ES-I3 (cell line): ENCODE results near the gene CLCC1.
A peak's percentile ranks its signal among the peaks of the same experiment; 100 is the strongest.
"Not testable (repeated sequence)": the region's sequence is repeated elsewhere in the genome, so short reads cannot be mapped to it uniquely, and the experiment has no call there.

Experiments
- H3K36me3 ChIP-seq: 2 replicates; pipeline ENCODE4 v1.6.1; 2013; ENCODE audit warnings: mild to moderate bottlenecking, low read length, control low read depth, moderate library complexity; ENCODE audit not compliant: insufficient read depth
- H3K4me1 ChIP-seq: 2 replicates; pipeline ENCODE4 v1.6.1; 2013; ENCODE audit warnings: mild to moderate bottlenecking, control low read depth, low read length; ENCODE audit not compliant: insufficient read depth
- H3K9ac ChIP-seq: 2 replicates; pipeline ENCODE4 v1.6.1; 2013; ENCODE audit warnings: low read depth, mild to moderate bottlenecking, low read length, moderate library complexity
- H3K9me3 ChIP-seq: 2 replicates; pipeline ENCODE4 v1.6.1; 2013; ENCODE audit warnings: mild to moderate bottlenecking, low read length, moderate library complexity; ENCODE audit not compliant: control insufficient read depth, insufficient read depth

Gene CLCC1

DNA sequence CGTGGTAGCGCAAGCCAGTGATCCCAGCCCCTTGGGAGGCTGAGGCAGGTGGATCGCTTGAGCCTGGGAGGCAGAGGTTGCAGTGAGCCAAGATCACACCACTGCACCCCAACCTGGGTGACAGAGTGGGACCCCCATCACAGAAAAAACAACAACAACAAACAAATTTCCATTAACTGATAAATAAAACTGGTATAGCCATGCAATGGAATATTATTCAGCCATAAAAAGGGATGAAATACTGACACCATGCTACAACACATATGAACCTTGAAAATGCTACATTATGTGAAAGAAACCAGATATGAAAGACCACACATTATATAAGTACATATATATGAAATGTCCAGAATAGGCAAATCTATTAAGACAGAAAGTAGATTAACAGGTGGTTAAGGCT is 12.0 kb downstream of the CLCC1 start:
- no peaks in the 10 kb centered on the region for H3K9me3 ChIP-seq
- peaks cover 14% of the 10 kb centered on the region for H3K4me1 ChIP-seq
- no peak overlapping the region for H3K9ac ChIP-seq
- peaks cover 4% of the 10 kb centered on the region; the same call in 1 of the 2 replicates for H3K36me3 ChIP-seq

DNA sequence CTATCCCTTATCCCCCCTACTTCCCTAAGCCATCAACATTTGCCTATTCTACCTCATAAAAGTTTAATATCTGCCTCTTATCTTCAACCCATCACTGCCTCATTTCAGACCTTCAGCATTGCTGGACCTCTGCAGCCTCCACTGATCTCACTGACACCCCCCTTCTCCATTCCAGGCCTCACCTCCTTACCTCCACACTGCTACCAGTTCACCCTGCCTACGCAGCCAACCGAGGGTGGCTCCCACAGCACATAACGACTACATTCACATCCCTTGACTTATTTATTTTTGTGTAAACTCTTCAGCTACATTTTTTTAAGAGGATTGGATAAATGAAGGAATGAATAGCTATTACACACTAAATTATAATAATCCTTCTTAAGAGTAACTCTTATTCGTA is 14.2 kb downstream of the CLCC1 start:
- no peaks in the 10 kb centered on the region for H3K9me3 ChIP-seq
- no peak overlapping the region for H3K9ac ChIP-seq
- H3K36me3 ChIP-seq, result no peaks in the 10 kb centered on the region
- peaks cover 14% of the 10 kb centered on the region for H3K4me1 ChIP-seq

DNA sequence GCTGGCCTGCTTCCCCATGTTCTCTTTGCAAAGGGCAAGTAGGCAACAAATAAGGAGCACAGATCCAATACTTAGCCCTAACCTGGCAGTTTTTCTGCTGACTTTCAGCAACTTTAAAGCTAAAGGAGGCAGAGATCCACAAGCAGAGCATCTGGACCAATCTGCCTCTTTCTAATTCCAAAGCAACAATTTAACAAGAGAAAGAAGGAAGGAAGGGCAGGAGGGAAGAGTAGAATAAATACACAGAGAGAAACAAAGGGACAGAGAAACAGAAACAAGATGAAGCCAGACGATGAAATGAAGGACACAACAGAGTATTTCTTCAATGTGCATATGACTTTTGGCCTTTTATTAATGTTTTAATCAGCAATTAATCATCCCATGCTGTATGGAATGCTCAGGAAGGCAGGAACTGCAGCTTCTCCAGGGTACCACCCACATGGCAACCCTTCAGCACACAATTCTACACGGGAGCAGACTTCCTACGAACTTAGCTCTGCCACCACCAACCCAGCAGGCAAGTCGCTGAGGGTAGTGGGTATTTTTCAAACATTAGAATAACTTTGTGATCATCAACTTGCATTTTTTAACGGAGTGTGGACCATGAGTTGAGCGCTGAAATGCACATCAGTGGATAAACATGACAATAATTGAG is 15.3 kb downstream of the CLCC1 start:
- Histone ChIP-seq H3K9me3 (no peaks in the 10 kb centered on the region), H3K36me3 (no peaks in the 10 kb centered on the region), H3K9ac (peak overlapping the region; percentile 10; the same call in 1 of the 2 replicates), H3K4me1 (peaks cover 14% of the 10 kb centered on the region)

DNA sequence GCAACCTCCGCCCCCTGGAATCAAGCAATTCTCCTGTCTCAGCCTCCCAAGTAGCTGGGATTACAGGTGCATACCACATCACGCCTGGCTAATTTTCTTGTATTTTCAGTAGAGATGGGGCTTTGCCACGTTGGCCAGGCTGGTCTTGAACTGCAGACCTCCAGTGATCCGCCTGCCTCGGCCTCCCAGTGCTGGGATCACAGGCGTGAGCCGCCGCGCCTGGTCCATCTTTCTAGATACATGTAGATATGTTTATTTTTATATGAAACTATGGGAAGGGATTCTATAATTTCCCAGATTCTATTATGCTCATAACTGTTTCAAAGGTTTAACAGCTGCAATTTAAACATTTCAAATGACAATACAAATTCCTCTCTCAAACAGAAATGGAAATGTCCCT is 27.1 kb downstream of the CLCC1 start:
- no peaks in the 10 kb centered on the region for H3K4me1 ChIP-seq
- H3K9ac ChIP-seq, result no peak overlapping the region
- H3K36me3 ChIP-seq, result peaks cover 22% of the 10 kb centered on the region
- H3K9me3 ChIP-seq, result no peaks in the 10 kb centered on the region

DNA sequence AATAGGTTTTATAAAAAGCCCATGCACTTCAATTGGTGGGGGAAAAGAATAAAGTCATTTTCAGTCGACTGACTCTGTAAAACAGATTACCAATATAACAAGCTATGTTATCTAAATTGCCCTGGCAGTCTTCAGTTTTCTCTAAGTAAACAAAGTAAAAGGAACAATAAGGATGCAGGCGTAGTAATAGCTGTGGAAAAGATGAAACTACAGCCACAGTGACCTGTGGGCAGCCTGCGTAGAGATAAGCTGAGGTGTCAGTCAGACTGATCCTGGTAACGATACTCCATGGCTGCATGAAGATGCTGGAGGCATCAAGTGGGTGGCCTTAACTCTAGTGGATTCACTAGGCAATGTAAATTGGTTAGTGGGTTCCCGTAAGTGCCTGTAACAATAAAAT is 29.3 kb downstream of the CLCC1 start:
- Histone ChIP-seq H3K4me1 (no peaks in the 10 kb centered on the region), H3K9me3 (no peaks in the 10 kb centered on the region), H3K36me3 (peaks cover 24% of the 10 kb centered on the region), H3K9ac (no peak overlapping the region)

DNA sequence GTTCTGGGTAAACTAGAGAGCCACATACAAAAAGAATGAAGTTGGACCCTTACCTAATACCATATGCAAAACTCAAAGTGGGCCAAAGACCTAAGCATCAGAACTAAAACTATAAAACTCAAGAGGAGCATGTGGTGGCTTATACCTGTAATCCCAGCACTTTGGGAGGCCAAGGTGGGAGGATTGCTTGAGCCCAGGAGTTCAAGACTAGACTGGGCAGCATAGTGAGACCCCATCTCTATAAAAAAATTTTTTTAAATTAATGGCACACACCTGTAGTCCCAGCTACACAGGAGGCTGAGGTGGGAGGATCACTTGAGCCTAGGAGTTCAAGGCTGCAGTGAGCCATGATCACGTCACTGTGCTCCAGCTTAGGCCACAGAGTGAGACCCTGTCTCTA is 35.7 kb downstream of the CLCC1 start:
- peaks cover 12% of the 10 kb centered on the region for H3K36me3 ChIP-seq
- H3K9ac ChIP-seq, H3K4me1 ChIP-seq, H3K9me3 ChIP-seq: not testable (repeated sequence)

DNA sequence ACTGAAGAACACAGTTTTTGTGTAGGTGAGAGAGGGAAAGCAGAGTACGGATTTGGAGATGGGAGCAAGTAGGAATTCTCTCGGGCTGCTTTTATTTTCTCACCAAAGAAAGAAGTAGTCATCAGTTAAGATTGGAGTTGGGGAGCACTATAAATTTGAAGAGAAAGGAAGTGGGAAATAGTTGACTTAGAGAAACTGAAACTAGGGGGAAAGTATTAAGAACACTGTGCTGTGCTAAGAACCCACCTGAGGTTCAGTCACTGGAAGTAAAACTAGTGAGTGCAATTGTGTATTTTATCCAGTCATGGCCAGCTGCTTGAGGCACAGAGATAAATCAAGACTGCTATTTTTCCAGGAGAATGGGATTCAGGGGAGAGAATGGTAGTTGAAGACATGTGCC is 37.4 kb downstream of the CLCC1 start:
- Histone ChIP-seq H3K36me3 (peaks cover 10% of the 10 kb centered on the region; the same call in 1 of the 2 replicates), H3K9ac (no peak overlapping the region), H3K4me1 (no peaks in the 10 kb centered on the region), H3K9me3 (no peaks in the 10 kb centered on the region)

DNA sequence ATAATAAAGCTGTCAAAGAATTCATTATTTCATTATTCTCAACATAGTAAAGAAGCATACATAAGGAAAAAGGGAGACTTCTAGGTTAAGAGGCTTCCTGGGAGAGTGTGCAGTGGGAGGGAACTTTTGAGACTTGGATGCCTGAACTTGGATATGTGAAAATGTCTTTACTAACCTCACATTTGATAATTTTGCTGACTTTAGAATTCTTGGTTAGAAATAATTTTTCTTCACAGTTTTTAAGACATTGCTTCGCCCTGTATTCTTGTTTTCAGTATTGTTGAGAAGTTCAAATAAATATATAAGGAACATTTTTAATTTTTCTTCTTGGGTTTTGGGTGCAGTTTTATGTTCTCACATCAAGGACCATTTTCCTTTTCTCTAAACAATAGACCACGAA is 46.5 kb downstream of the CLCC1 start:
- H3K36me3 ChIP-seq, result no peaks in the 10 kb centered on the region
- H3K9me3 ChIP-seq, result no peaks in the 10 kb centered on the region
- H3K4me1 ChIP-seq, result no peaks in the 10 kb centered on the region
- H3K9ac ChIP-seq, result no peak overlapping the region
